ENCODE data around the gene FGFRL1.

DNA sequence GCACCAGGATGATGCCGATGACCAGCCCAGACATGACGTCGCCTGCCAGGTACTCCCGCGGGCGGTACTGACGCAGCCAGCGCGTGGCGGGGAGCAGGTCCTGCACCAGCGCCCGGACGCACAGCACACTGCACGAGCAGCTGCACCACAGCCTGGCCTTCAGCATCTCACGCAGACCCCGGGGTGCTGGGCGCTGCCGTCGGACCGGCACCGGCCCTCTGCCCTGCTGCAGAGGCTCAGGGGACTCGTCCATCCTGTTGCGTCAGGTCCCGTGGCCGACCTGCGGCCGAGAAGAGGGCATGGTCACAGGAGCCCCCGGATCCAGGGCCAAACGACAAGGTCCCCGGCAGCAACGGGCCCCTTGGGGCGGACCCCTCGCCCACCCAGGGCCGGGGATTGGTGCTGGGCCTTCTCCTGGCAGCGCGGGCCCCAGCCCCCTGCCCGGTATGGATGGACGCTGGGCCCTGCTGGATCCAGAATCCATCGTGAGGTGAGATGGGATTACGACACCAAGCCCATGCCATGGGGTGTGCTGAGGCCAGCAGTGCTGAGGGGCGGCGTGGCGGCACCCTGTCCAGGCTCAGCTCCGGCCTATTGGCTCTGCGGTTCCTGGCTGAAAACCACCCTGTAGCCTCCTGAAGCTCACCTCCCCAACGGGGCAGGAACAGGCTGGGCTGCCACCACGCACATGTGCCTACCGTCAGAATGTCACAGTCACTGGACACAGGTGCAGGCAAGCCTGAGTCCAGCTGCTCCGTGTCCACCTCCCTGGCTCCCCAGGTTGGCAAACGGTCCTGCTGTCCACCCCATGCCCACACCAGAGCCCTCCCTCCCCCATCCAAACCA lies 19.8 kb upstream of the FGFRL1 start:
- TF ChIP-seq, protein P1, sequence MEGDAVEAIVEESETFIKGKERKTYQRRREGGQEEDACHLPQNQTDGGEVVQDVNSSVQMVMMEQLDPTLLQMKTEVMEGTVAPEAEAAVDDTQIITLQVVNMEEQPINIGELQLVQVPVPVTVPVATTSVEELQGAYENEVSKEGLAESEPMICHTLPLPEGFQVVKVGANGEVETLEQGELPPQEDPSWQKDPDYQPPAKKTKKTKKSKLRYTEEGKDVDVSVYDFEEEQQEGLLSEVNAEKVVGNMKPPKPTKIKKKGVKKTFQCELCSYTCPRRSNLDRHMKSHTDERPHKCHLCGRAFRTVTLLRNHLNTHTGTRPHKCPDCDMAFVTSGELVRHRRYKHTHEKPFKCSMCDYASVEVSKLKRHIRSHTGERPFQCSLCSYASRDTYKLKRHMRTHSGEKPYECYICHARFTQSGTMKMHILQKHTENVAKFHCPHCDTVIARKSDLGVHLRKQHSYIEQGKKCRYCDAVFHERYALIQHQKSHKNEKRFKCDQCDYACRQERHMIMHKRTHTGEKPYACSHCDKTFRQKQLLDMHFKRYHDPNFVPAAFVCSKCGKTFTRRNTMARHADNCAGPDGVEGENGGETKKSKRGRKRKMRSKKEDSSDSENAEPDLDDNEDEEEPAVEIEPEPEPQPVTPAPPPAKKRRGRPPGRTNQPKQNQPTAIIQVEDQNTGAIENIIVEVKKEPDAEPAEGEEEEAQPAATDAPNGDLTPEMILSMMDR (conservative IDR thresholded peaks at IDR 0.05 in 1 of 2, IDR thresholded peaks at IDR 0.05 in 1 of 2; ENCODE audit: low read depth in 1 of 2, low read length in 2 of 2) = no peak
- TF ChIP-seq EZH2 (IDR thresholded peaks at IDR 0.05; ENCODE audit: low read length, missing control alignments) = no peak

Measured in fibroblast of lung (primary cell).